NOMO-1 treated with DMSO at 0.1 percent for 48 hours (cell line): ENCODE results near the gene SMARCAD1.

Experiments used
- DNase-seq: peaks from one replicate; lab custom pipeline; 2025; ENCODE audit not compliant: unreplicated experiment; lab: John Stamatoyannopoulos, UW

Gene SMARCAD1

GRCh38 chr4:94228493-94229216 lies 21.0 kb downstream of the SMARCAD1 start:
- no peak for DNase-seq

GRCh38 chr4:94232519-94232918 lies 24.9 kb downstream of the SMARCAD1 start:
- DNase-seq = no peak

- no peak for DNase-seq
Measured at GRCh38 chr4:94235825-94236224, 28.2 kb downstream of the SMARCAD1 start.

GRCh38 chr4:94237271-94237670 lies 29.6 kb downstream of the SMARCAD1 start:
- DNase-seq = no peak

- DNase-seq = no peak
Measured at GRCh38 chr4:94238160-94238559, 30.5 kb downstream of the SMARCAD1 start.

- DNase-seq = no peak
Measured at GRCh38 chr4:94240384-94240783, 32.7 kb downstream of the SMARCAD1 start.

GRCh38 chr4:94244087-94244828 lies 36.6 kb downstream of the SMARCAD1 start:
- no peak for DNase-seq

GRCh38 chr4:94244829-94245185 lies 37.1 kb downstream of the SMARCAD1 start:
- no peak for DNase-seq

GRCh38 chr4:94251094-94251493 lies 43.4 kb downstream of the SMARCAD1 start:
- no peak for DNase-seq

GRCh38 chr4:94253036-94253435 lies 45.4 kb downstream of the SMARCAD1 start:
- no peak for DNase-seq

GRCh38 chr4:94256144-94256783 lies 48.6 kb downstream of the SMARCAD1 start:
- DNase-seq = no peak

- DNase-seq = no peak
Measured at GRCh38 chr4:94256828-94257227, 49.2 kb downstream of the SMARCAD1 start.

- no peak for DNase-seq
Measured at GRCh38 chr4:94262163-94263016, 54.7 kb downstream of the SMARCAD1 start.

- no peak for DNase-seq
Measured at GRCh38 chr4:94267037-94267436, 59.4 kb downstream of the SMARCAD1 start.

- no peak for DNase-seq
Measured at GRCh38 chr4:94271248-94271647, 63.6 kb downstream of the SMARCAD1 start.

- DNase-seq = no peak
Measured at GRCh38 chr4:94274912-94275311, 67.2 kb downstream of the SMARCAD1 start.

GRCh38 chr4:94276204-94276603 lies 68.5 kb downstream of the SMARCAD1 start:
- no peak for DNase-seq

- DNase-seq = no peak
Measured at GRCh38 chr4:94277534-94277933, 69.9 kb downstream of the SMARCAD1 start.

- DNase-seq = no peak
Measured at GRCh38 chr4:94278781-94279180, 71.1 kb downstream of the SMARCAD1 start.

- no peak for DNase-seq
Measured at GRCh38 chr4:94284889-94285288, 77.2 kb downstream of the SMARCAD1 start.

- DNase-seq = no peak
Measured at GRCh38 chr4:94285666-94286065, 78.0 kb downstream of the SMARCAD1 start.
